Uterus (tissue), 4 donors: ENCODE measurements around the gene ADARB1. TPM values are rescaled to one million over a fixed set of nuclear protein-coding genes. Genes with fewer than 3 reads are reported as not detected.

Experiments used
- DNase-seq, 2 donors: peaks; one replicate each; pipeline ENCODE4 v3.0.0-alpha.2; 2019 to 2020
- H3K27ac ChIP-seq, 2 donors: fragments of 200-600 bp; sonication (generic); 1 replicate in 1 of 2; 2 replicates in 1 of 2; pipeline ENCODE4 v1.5.1; 2016 to 2018
- H3K27me3 ChIP-seq, 2 donors: fragments of 200-600 bp; sonication (generic); one replicate each; pipeline ENCODE4 v1.5.1; 2018 to 2019; ENCODE audit warnings: control low read depth in 1 of 2
- H3K36me3 ChIP-seq, 2 donors: fragments of 200-600 bp; sonication (generic); one replicate each; pipeline ENCODE4 v1.5.1; 2019; ENCODE audit warnings: control low read depth in 1 of 2
- H3K4me1 ChIP-seq, 2 donors: fragments of 200-600 bp; sonication (generic); one replicate each; pipeline ENCODE4 v1.5.1; 2018 to 2019; ENCODE audit warnings: control low read depth in 1 of 2
- H3K4me3 ChIP-seq, 2 donors: fragments of 200-600 bp; sonication (generic); 1 replicate in 1 of 2; 2 replicates in 1 of 2; pipeline ENCODE4 v1.5.1; 2018 to 2019; ENCODE audit warnings: mild to moderate bottlenecking in 1 of 2
- H3K9me3 ChIP-seq, 2 donors: fragments of 200-600 bp; sonication (generic); one replicate each; pipeline ENCODE4 v1.5.1; 2019; ENCODE audit warnings: control low read depth in 1 of 2
- POLR2A ChIP-seq, 2 donors: fragments of 450-650 bp; IDR thresholded peaks; one replicate each; pipeline ENCODE4 v1.6.1; 2016; ENCODE audit warnings: antibody characterized with exemption in 2 of 2, mild to moderate bottlenecking in 1 of 2, moderate library complexity in 1 of 2
- intact Hi-C: fragments of 100-400 bp; cut with DNase I; formaldehyde crosslinking; loops from one replicate; pipeline ENCODE4 v1.15.1; 2023; ENCODE audit warnings: low total_unique reads
- total RNA-seq, 4 donors: library from RNA; depleted of rRNA in 3 of 4; stranded (reverse); fragments of >200 nt in 3 of 4; gene quantifications; one replicate each; pipeline versions ENCODE4 v1.1.0 to v1.2.4, GENCODE V29; 2014 to 2023
- TF ChIP-seq, protein P1 (sequence below), 4 experiments: fragments of 200-600 bp in 2 of 4; fragments of 450-650 bp in 2 of 4; sonication (generic) in 2 of 4; IDR thresholded peaks; one replicate each; pipeline ENCODE4 v1.5.1; 2016 to 2019; ENCODE audit warnings: antibody characterized with exemption in 4 of 4, mild to moderate bottlenecking in 2 of 4, moderate library complexity in 1 of 4
- donor health status: DM: yes; HTN: yes; CAD: no.

ADARB1 gene
- total RNA-seq, 4 donors from 2014 or later, result 21.8 to 69.6 (median 43.3) TPM

DNA sequence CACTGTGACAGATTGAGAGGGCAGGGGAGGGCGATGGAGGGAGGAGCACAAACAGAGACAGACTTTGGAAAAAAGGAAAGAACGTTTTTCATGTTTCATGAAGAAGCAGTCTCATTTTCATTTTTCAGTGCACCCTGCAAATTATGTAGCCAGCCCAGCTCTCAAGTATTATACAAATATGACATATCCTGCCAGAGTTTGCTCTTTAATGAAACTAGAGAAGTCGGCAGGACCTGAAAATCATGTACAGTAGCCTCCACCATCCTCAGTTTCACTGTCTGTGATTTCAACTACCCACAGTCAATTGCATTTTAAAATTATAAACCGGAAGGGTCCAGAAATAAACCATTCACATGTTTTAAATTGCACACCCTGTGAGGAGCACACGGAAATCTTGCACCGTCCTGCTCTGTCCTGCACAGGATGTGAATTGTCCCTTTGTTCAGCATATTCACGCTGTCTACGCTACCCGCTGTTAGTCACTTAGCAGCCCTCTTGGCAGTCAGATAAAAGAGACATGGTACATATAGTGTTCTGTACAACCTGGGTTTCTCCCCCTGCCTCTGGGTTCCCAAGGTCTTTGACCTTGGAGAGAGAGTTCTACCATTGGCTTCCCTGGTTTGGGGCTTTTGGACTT, 13.6 kb upstream of the ADARB1 start:
- Histone ChIP-seq H3K27ac (no peak overlapping the region), H3K36me3 (no peaks in the 10 kb centered on the region), H3K4me3 (no peak overlapping the region), H3K4me1 (no peaks in the 10 kb centered on the region), H3K9me3 (no peaks in the 10 kb centered on the region), H3K27me3 (no peaks in the 10 kb centered on the region)
- intact Hi-C loops, result no loop called here
- no peak for DNase-seq
- no peak for TF ChIP-seq POLR2A (IDR thresholded peaks at IDR 0.05)
- TF ChIP-seq, protein P1, sequence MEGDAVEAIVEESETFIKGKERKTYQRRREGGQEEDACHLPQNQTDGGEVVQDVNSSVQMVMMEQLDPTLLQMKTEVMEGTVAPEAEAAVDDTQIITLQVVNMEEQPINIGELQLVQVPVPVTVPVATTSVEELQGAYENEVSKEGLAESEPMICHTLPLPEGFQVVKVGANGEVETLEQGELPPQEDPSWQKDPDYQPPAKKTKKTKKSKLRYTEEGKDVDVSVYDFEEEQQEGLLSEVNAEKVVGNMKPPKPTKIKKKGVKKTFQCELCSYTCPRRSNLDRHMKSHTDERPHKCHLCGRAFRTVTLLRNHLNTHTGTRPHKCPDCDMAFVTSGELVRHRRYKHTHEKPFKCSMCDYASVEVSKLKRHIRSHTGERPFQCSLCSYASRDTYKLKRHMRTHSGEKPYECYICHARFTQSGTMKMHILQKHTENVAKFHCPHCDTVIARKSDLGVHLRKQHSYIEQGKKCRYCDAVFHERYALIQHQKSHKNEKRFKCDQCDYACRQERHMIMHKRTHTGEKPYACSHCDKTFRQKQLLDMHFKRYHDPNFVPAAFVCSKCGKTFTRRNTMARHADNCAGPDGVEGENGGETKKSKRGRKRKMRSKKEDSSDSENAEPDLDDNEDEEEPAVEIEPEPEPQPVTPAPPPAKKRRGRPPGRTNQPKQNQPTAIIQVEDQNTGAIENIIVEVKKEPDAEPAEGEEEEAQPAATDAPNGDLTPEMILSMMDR (IDR thresholded peaks at IDR 0.05), result no peak

GRCh38 chr21:45064091-45064490, 10.3 kb upstream of the ADARB1 start:
- Histone ChIP-seq H3K27me3 (no peaks in the 10 kb centered on the region), H3K4me3 (no peak overlapping the region), H3K36me3 (no peaks in the 10 kb centered on the region), H3K4me1 (no peaks in the 10 kb centered on the region), H3K27ac (no peak overlapping the region), H3K9me3 (no peaks in the 10 kb centered on the region)
- no peak for DNase-seq
- TF ChIP-seq, protein P1 (IDR thresholded peaks at IDR 0.05), result no peak
- no peak for TF ChIP-seq POLR2A (IDR thresholded peaks at IDR 0.05)
- intact Hi-C loops, result no loop called here

- no peaks in the 10 kb centered on the region for H3K27me3 ChIP-seq
- H3K4me1 ChIP-seq, result no peaks in the 10 kb centered on the region
- H3K27ac ChIP-seq, result no peak overlapping the region
- intact Hi-C loops, result no loop called here
- TF ChIP-seq, protein P1 (IDR thresholded peaks at IDR 0.05), result no peak
- TF ChIP-seq POLR2A (IDR thresholded peaks at IDR 0.05), result no peak
- H3K36me3 ChIP-seq, result no peaks in the 10 kb centered on the region
- H3K4me3 ChIP-seq, result no peak overlapping the region
- H3K9me3 ChIP-seq, result no peaks in the 10 kb centered on the region
- DNase-seq, result no peak
Observed at GRCh38 chr21:45064618-45065399, 9.6 kb upstream of the ADARB1 start.

DNA sequence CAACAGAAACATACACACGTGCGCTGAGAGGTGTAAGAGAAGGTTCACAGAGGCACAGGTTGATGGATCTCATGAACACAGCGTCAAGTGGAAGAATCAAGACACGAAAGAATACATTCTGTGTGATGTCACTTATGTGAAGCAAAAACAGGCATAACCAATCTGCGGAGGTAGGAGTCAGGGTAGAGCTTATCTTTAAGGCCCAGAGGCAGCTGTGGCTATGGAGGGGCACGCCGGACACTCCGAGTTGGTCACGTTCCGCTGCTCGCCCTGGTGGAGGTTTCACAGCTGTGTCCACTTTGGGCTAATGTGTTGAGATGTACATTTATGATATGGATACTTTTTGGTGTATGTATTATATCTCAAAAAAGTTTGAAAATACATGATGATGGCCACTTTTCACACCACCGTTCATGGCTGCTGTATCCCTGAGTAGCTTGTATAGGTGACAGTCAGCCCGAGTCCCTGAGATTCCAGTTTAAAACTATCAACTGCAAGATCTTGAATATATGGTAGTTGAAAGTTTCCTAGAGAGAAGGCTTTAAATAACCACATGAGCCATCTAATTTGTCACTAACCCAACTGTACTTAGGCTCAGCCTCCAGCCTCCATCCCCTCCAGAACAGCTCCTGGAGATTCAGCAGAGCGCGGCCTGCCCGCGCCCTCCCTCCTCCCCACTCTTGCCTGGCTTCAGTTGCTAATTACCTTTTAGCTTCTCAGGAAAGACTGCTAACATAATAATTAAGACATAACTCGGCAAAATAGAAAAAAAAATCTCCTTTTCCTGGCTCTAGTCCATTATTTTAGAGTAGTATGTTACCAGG, 6.7 kb upstream of the ADARB1 start:
- H3K36me3 ChIP-seq, result no peaks in the 10 kb centered on the region
- H3K9me3 ChIP-seq, result no peaks in the 10 kb centered on the region
- no peaks in the 10 kb centered on the region for H3K27me3 ChIP-seq
- no peak overlapping the region for H3K4me3 ChIP-seq
- no peak for DNase-seq
- no peak overlapping the region for H3K27ac ChIP-seq
- intact Hi-C loops, result no loop called here
- TF ChIP-seq, protein P1 (IDR thresholded peaks at IDR 0.05), result no peak
- no peak for TF ChIP-seq POLR2A (IDR thresholded peaks at IDR 0.05)
- no peaks in the 10 kb centered on the region for H3K4me1 ChIP-seq
